ELF-1 (cell line): ENCODE measurements around the gene SYT6.

Source experiments
- DNase-seq: peaks from one replicate; pipeline ENCODE4 v3.0.0-alpha.2; 2016; ENCODE audit warnings: low read depth, low spot score

Gene SYT6

GRCh38 chr1:114154963-114155322, 1.3 kb upstream of the SYT6 start:
- peak; percentile 78 for DNase-seq

GRCh38 chr1:114154146-114154962, 685 bp upstream of the SYT6 start:
- DNase-seq, result peak; percentile 75

- DNase-seq, result peak; percentile 53
Measured at GRCh38 chr1:114152508-114153260, 985 bp downstream of the SYT6 start.

GRCh38 chr1:114152089-114152507, 1.6 kb downstream of the SYT6 start:
- DNase-seq, result no peak

GRCh38 chr1:114150016-114150415, 3.7 kb downstream of the SYT6 start:
- no peak for DNase-seq

GRCh38 chr1:114149211-114149610, 4.5 kb downstream of the SYT6 start:
- no peak for DNase-seq

GRCh38 chr1:114145504-114146151, 8.0 kb downstream of the SYT6 start:
- no peak for DNase-seq

- DNase-seq, result no peak
Measured at GRCh38 chr1:114144016-114144415, 9.7 kb downstream of the SYT6 start.

GRCh38 chr1:114139540-114139939, 14.1 kb downstream of the SYT6 start:
- no peak for DNase-seq

GRCh38 chr1:114137497-114137896, 16.2 kb downstream of the SYT6 start:
- DNase-seq, result no peak

GRCh38 chr1:114135786-114136185, 17.9 kb downstream of the SYT6 start:
- no peak for DNase-seq

GRCh38 chr1:114134518-114134917, 19.2 kb downstream of the SYT6 start:
- no peak for DNase-seq

GRCh38 chr1:114133129-114133528, 20.5 kb downstream of the SYT6 start:
- DNase-seq, result no peak

GRCh38 chr1:114131526-114132220, 22.0 kb downstream of the SYT6 start:
- no peak for DNase-seq

GRCh38 chr1:114130846-114131525, 22.7 kb downstream of the SYT6 start:
- no peak for DNase-seq

- DNase-seq, result no peak
Measured at GRCh38 chr1:114130213-114130612, 23.5 kb downstream of the SYT6 start.

- no peak for DNase-seq
Measured at GRCh38 chr1:114128293-114128692, 25.4 kb downstream of the SYT6 start.

GRCh38 chr1:114126261-114127095, 27.2 kb downstream of the SYT6 start:
- no peak for DNase-seq

GRCh38 chr1:114124644-114125043, 29.0 kb downstream of the SYT6 start:
- no peak for DNase-seq

- peak; percentile 72 for DNase-seq
Measured at GRCh38 chr1:114122941-114123618, 30.6 kb downstream of the SYT6 start.
